Subcutaneous adipose tissue (tissue), 4 donors: ENCODE results near the gene MAPRE2. TPM values are rescaled to one million over a fixed set of nuclear protein-coding genes. Genes with fewer than 3 reads are reported as not detected.

ENCODE experiments used
- total RNA-seq, 4 donors: library from RNA; depleted of rRNA; stranded (reverse); fragments of >200 nt; gene quantifications; one replicate each; pipeline ENCODE4 v1.1.0, GENCODE V29; 2016
- TF ChIP-seq, protein P1 (sequence below): fragments of 450-650 bp; IDR thresholded peaks from one replicate; pipeline ENCODE4 v1.5.1; 2016; ENCODE audit warnings: low read depth, mild to moderate bottlenecking, control low read depth, antibody characterized with exemption, moderate library complexity

MAPRE2 gene
- total RNA-seq, 4 donors from 2014 or later, result 11.9 to 27.6 (median 21.2) TPM

DNA sequence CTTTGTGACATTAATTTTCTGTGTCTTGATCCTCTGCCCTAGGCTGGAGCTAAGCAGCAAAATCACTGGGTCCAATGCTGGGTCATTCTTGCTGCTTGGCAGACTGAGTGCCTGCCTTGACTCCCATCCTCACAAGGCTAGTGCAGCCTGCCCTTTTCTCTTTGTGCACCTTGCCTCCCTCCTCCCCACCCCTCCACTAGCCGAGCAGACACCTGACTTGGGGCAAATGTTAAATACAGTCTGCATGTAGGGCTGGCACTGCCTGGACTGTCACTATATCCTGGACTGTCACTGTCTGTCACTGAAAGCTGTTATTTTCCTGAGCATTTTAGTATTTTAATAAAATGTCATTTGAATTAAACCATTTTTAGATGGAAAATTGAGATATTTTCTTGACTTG, 33.4 kb downstream of the MAPRE2 start:
- TF ChIP-seq, protein P1, sequence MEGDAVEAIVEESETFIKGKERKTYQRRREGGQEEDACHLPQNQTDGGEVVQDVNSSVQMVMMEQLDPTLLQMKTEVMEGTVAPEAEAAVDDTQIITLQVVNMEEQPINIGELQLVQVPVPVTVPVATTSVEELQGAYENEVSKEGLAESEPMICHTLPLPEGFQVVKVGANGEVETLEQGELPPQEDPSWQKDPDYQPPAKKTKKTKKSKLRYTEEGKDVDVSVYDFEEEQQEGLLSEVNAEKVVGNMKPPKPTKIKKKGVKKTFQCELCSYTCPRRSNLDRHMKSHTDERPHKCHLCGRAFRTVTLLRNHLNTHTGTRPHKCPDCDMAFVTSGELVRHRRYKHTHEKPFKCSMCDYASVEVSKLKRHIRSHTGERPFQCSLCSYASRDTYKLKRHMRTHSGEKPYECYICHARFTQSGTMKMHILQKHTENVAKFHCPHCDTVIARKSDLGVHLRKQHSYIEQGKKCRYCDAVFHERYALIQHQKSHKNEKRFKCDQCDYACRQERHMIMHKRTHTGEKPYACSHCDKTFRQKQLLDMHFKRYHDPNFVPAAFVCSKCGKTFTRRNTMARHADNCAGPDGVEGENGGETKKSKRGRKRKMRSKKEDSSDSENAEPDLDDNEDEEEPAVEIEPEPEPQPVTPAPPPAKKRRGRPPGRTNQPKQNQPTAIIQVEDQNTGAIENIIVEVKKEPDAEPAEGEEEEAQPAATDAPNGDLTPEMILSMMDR, result no peak

DNA sequence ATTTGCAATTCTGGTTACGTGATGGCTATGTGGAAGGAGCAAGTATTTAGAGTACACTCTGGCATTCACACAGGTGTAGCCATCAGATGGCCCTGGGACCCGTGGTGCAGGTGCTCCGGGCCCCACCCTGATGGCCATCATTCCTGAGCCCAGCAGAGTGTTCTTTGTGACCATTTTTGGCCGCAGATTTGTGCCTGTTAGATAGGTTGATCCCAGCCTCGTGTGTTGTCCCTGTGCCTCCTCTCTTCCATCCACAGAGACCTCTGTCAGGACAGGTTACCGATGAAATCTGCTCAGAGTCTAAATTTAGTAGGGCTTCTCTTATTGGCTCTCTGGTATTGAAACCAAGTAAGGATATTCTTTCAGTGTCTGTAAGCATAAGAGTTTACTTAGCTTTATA, 33.9 kb downstream of the MAPRE2 start:
- TF ChIP-seq, protein P1, result no peak

DNA sequence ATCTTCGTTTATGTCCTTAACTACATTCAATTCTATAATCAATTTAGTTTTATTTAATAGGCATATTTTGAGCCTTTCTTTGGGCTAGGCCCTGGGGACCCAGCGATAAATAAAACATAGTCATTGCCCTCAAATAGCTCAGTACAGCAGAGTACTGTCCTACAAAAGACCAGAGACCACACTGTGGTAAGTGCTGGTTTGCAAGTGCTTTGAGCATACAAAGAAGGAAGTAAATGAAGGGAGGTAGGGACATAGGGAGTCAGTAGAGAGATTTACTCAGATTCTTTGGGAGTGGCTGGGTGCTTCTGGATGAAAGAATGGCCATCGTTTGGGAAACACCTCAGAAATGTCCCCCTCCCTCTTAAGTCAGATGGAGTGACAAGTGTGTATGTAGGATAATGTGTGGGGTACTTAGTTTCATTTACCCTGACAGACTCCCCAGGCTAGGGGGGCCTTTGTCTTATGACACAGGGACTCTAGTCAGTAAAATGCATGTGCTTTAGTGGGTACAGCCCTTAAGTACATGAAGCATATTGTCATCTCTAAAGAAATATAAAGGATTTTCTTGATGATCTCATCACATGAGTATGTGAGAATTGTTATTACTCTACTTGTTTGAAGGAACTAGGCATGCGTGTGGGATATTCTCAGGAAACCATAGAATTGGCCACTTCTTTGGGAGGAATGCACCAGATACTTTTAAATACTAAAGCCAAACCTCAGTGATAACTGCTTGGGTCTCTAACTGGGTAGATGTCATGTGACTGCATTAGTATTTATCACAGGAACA, 35.1 kb downstream of the MAPRE2 start:
- TF ChIP-seq, protein P1, result no peak

DNA sequence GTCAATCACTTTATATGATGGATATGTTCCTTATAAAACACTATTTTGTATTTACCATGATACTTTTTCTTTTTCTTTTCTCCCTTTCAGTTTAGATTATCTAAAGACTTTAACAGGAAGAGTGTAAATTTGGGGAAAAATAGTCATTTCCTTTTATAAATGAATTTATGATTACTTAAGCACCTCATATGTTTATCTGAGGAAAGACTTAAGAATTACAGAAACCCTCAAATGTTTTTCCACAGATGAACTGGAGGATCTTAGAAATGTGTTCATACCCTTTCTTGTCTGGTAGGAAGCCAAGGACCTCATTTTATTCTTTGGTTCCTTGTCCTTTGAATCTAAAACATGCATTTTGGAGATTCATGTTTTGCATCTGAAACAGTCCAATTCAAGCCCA, 36.7 kb downstream of the MAPRE2 start:
- TF ChIP-seq, protein P1, result no peak

DNA sequence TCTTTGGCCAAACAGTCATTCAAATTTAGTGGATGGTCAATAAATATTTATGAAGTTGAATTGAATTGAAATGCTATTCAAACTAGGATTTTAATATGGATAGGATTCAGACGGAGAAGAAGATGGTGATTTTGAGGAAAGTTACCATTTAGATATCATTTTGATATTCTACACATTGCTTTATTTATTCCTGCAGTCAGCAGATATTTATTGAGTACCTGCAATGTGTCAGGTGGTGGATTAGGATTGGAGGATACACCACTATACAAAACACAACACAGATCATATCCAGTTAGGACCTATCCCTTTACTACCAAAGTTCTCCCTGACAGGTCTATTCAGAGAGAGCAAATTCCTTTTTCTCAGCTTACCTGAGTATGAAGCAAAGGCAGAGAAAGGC, 38.8 kb downstream of the MAPRE2 start:
- TF ChIP-seq, protein P1, result no peak

DNA sequence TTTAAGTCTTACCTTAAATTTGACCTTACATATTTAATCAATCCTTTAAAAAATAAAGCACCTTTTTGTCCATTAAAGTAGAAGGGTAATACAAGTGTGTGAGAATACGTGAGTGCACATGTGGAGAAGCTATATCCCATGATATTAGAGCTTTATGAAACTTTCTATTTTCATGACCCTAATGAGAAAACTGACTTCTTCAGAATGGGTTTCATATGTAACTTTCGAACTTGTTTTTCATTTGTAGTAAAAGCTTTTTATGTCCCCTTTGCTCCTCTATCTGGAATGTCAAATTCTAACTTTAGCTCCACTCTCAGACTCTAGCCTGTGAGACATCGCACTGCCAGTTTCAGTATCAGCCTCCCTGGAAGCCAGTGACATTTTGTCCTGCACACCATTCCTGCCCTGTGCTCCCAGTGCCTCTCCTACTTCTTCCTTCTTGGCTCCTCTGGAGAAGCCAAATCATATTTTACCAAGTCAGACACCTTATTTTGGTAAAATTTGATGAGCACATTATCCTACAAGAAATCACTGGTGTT, 42.0 kb downstream of the MAPRE2 start:
- TF ChIP-seq, protein P1, result no peak

DNA sequence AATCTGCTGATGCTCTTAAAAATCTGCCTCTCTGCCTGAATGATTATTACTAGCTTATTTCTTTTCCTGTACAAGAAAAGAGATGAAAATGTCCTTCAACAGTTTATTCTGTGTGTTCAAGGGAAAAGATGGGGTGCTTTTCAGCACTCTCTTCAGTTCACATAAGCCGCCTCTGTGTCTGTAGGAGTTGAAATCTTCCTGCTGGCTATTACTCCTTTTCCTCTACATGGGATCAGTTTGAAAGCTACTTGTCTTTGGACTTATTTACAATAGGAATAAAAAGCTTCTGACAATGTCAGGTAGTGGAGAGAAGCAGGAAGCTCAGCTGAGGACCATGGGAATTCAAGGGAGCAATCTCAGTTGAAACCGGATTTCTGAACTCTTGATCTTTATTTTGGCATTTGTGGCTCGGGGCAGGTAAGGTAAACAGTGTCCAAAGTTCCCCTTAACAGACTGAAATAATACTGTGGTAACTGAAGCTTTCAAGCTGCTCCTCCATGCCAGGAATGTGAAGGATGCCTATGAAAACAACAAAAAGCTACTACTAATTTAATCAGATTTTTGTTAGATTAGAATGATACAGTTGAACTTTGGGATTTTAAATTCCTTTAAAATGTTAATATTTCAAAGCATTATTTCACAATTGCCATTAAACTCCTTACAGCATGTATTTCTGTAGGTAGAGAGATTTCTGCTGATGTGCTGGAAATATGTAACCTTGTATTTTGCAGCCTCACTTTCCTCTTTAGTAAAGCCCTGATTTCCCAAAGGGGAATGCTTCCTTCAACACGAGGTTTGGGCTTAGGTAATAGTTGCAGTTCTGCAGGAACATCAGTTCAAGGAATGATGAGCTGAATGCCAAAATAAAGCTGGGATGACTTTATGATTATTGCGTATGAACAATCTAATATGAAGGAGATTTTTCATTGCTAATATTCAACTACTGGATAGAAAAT, 43.6 kb downstream of the MAPRE2 start:
- TF ChIP-seq, protein P1, result no peak
